NCI-H2196 treated with DMSO at 0.1 percent for 48 hours (cell line): ENCODE data around the gene RASGEF1C.
"Not testable (repeated sequence)": the region's sequence is repeated elsewhere in the genome, so short reads cannot be mapped to it uniquely, and the experiment has no call there.

ENCODE experiments used
- DNase-seq: peaks from one replicate; lab custom pipeline; 2025; ENCODE audit not compliant: unreplicated experiment; lab: John Stamatoyannopoulos, UW

The RASGEF1C gene

GRCh38 chr5:180136630-180137381, 72.2 kb downstream of the RASGEF1C start:
- no peak for DNase-seq

GRCh38 chr5:180135967-180136629, 72.9 kb downstream of the RASGEF1C start:
- DNase-seq: no peak

- no peak for DNase-seq
Measured at GRCh38 chr5:180135128-180135955, 73.7 kb downstream of the RASGEF1C start.

- no peak for DNase-seq
Measured at GRCh38 chr5:180133971-180134508, 75.0 kb downstream of the RASGEF1C start.

GRCh38 chr5:180133551-180133950, 75.5 kb downstream of the RASGEF1C start:
- no peak for DNase-seq

GRCh38 chr5:180133060-180133459, 76.0 kb downstream of the RASGEF1C start:
- DNase-seq: no peak

- no peak for DNase-seq
Measured at GRCh38 chr5:180130876-180131740, 77.9 kb downstream of the RASGEF1C start.

GRCh38 chr5:180130291-180130869, 78.6 kb downstream of the RASGEF1C start:
- DNase-seq: no peak

GRCh38 chr5:180129291-180130190, 79.5 kb downstream of the RASGEF1C start:
- no peak for DNase-seq

- DNase-seq: no peak
Measured at GRCh38 chr5:180128671-180129261, 80.2 kb downstream of the RASGEF1C start.

GRCh38 chr5:180127682-180128670, 81.0 kb downstream of the RASGEF1C start:
- no peak for DNase-seq

GRCh38 chr5:180126716-180127681, 82.0 kb downstream of the RASGEF1C start:
- no peak for DNase-seq

GRCh38 chr5:180126156-180126555, 82.9 kb downstream of the RASGEF1C start:
- not testable (repeated sequence) for DNase-seq

GRCh38 chr5:180124662-180125061, 84.3 kb downstream of the RASGEF1C start:
- DNase-seq: not testable (repeated sequence)

GRCh38 chr5:180122875-180123274, 86.1 kb downstream of the RASGEF1C start:
- no peak for DNase-seq

GRCh38 chr5:180121826-180122413, 87.1 kb downstream of the RASGEF1C start:
- no peak for DNase-seq
